Measurements from ENCODE around the gene NEUROD1.

The NEUROD1 gene

GRCh38 chr2:181680055-181680936, at the start of gene NEUROD1:
Gene NEUROD1 (minus strand): TSS chr2:181680517. CDS start chr2:181678860, 1,657 bp downstream.
- TF ChIP-seq TAF1 (IDR thresholded peaks at IDR 0.05; ENCODE audit: low read depth), result no peak
- TF ChIP-seq EP300 (IDR thresholded peaks at IDR 0.05; ENCODE audit: borderline replicate concordance), result no peak
- TF ChIP-seq, protein P1, sequence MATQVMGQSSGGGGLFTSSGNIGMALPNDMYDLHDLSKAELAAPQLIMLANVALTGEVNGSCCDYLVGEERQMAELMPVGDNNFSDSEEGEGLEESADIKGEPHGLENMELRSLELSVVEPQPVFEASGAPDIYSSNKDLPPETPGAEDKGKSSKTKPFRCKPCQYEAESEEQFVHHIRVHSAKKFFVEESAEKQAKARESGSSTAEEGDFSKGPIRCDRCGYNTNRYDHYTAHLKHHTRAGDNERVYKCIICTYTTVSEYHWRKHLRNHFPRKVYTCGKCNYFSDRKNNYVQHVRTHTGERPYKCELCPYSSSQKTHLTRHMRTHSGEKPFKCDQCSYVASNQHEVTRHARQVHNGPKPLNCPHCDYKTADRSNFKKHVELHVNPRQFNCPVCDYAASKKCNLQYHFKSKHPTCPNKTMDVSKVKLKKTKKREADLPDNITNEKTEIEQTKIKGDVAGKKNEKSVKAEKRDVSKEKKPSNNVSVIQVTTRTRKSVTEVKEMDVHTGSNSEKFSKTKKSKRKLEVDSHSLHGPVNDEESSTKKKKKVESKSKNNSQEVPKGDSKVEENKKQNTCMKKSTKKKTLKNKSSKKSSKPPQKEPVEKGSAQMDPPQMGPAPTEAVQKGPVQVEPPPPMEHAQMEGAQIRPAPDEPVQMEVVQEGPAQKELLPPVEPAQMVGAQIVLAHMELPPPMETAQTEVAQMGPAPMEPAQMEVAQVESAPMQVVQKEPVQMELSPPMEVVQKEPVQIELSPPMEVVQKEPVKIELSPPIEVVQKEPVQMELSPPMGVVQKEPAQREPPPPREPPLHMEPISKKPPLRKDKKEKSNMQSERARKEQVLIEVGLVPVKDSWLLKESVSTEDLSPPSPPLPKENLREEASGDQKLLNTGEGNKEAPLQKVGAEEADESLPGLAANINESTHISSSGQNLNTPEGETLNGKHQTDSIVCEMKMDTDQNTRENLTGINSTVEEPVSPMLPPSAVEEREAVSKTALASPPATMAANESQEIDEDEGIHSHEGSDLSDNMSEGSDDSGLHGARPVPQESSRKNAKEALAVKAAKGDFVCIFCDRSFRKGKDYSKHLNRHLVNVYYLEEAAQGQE (IDR thresholded peaks at IDR 0.05; ENCODE audit: low read depth), result no peak
- TF ChIP-seq EGR1 (IDR thresholded peaks at IDR 0.05), result no peak
- TF ChIP-seq YY1 (IDR thresholded peaks at IDR 0.05; ENCODE audit: low read depth), result no peak
- TF ChIP-seq CREB1 (IDR thresholded peaks at IDR 0.05; ENCODE audit: low read depth), result no peak

DNA sequence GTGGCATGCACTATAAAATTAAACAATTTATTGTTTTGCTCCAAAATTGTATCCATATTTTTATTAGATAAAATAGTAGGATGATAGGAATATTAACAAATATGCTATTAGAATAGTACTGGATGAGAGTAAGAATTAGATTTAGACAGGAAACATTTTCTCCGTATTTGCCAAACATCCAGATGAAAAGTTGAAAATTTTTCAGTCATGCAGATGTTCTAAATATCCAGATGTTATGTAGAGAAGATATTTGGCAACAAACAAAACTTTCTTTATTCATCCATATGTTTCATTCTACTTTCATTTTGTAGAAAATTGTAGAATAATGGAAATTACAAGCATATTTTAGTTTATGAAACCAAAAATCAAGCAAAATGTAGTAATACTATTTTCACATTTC, 45.2 kb upstream of the NEUROD1 start:
- TF ChIP-seq RAD21 (IDR thresholded peaks at IDR 0.05; ENCODE audit: low read depth) (no peak), TEAD4 (IDR thresholded peaks at IDR 0.05) (no peak), YY1 (IDR thresholded peaks at IDR 0.05; ENCODE audit: low read depth) (no peak), CEBPB (IDR thresholded peaks at IDR 0.05) (no peak), TAF1 (IDR thresholded peaks at IDR 0.05; ENCODE audit: low read depth) (no peak), MAX (IDR thresholded peaks at IDR 0.05) (no peak), TCF12 (IDR thresholded peaks at IDR 0.05; ENCODE audit: low read depth) (no peak), CREB1 (IDR thresholded peaks at IDR 0.05; ENCODE audit: low read depth) (no peak), EP300 (IDR thresholded peaks at IDR 0.05; ENCODE audit: borderline replicate concordance) (no peak)
- TF ChIP-seq, protein P1 (IDR thresholded peaks at IDR 0.05; ENCODE audit: low read depth), result no peak

GRCh38 chr2:181724662-181725061, 44.3 kb upstream of the NEUROD1 start:
- TF ChIP-seq NFIC (IDR thresholded peaks at IDR 0.05) (no peak), EGR1 (IDR thresholded peaks at IDR 0.05) (no peak), EP300 (IDR thresholded peaks at IDR 0.05; ENCODE audit: borderline replicate concordance) (no peak), MAX (IDR thresholded peaks at IDR 0.05) (no peak), TEAD4 (IDR thresholded peaks at IDR 0.05) (no peak), RAD21 (IDR thresholded peaks at IDR 0.05; ENCODE audit: low read depth) (no peak), ZBTB7A (IDR thresholded peaks at IDR 0.05; ENCODE audit: low read depth) (no peak), CREB1 (IDR thresholded peaks at IDR 0.05; ENCODE audit: low read depth) (no peak), YY1 (IDR thresholded peaks at IDR 0.05; ENCODE audit: low read depth) (no peak), CEBPB (IDR thresholded peaks at IDR 0.05) (no peak), FOXM1 (IDR thresholded peaks at IDR 0.05; ENCODE audit: borderline replicate concordance, low read depth) (no peak), TAF1 (IDR thresholded peaks at IDR 0.05; ENCODE audit: low read depth) (no peak), TCF12 (IDR thresholded peaks at IDR 0.05; ENCODE audit: low read depth) (no peak), USF1 (IDR thresholded peaks at IDR 0.05) (no peak)
- TF ChIP-seq, protein P1 (IDR thresholded peaks at IDR 0.05; ENCODE audit: low read depth), result no peak

DNA sequence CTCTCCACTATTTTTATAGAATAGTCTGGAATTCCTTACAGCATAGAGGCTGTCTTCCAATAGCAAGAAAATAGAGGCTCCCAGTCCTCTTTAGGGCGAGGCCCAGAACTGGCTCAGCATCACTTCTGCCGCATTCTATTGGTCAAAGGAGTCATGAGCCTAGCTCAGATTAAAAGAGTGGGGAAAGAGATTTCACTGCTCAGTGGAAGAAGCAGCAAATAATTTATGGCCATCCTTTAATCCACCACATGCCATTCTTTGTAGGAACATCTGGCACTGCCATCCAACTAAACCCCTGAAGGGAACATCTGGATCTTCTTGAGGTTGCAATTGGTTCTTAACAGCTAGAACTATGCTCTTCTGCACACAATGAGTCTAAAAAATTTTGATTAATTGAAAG, 43.4 kb upstream of the NEUROD1 start:
- TF ChIP-seq MAX (IDR thresholded peaks at IDR 0.05), result no peak
- no peak for TF ChIP-seq FOXM1 (IDR thresholded peaks at IDR 0.05; ENCODE audit: borderline replicate concordance, low read depth)
- no peak for TF ChIP-seq CEBPB (IDR thresholded peaks at IDR 0.05)
- TF ChIP-seq TEAD4 (IDR thresholded peaks at IDR 0.05), result no peak
- TF ChIP-seq, protein P1 (IDR thresholded peaks at IDR 0.05; ENCODE audit: low read depth), result no peak
- no peak for TF ChIP-seq TAF1 (IDR thresholded peaks at IDR 0.05; ENCODE audit: low read depth)
- no peak for TF ChIP-seq CREB1 (IDR thresholded peaks at IDR 0.05; ENCODE audit: low read depth)
- no peak for TF ChIP-seq NFIC (IDR thresholded peaks at IDR 0.05)
- no peak for TF ChIP-seq RAD21 (IDR thresholded peaks at IDR 0.05; ENCODE audit: low read depth)
- TF ChIP-seq EP300 (IDR thresholded peaks at IDR 0.05; ENCODE audit: borderline replicate concordance), result no peak
- TF ChIP-seq ZBTB7A (IDR thresholded peaks at IDR 0.05; ENCODE audit: low read depth), result no peak
- TF ChIP-seq USF1 (IDR thresholded peaks at IDR 0.05), result no peak
- TF ChIP-seq TCF12 (IDR thresholded peaks at IDR 0.05; ENCODE audit: low read depth), result no peak
- TF ChIP-seq YY1 (IDR thresholded peaks at IDR 0.05; ENCODE audit: low read depth), result no peak
- no peak for TF ChIP-seq EGR1 (IDR thresholded peaks at IDR 0.05)
